ENCODE data around the gene MACF1. TPM values are rescaled to one million over a fixed set of nuclear protein-coding genes. Genes with fewer than 3 reads are reported as not detected.
"Not testable (repeated sequence)": the region's sequence is repeated elsewhere in the genome, so short reads cannot be mapped to it uniquely, and the experiment has no call there.

Gene MACF1
- polyA plus RNA-seq, 1 donor, result 99.5 TPM

DNA sequence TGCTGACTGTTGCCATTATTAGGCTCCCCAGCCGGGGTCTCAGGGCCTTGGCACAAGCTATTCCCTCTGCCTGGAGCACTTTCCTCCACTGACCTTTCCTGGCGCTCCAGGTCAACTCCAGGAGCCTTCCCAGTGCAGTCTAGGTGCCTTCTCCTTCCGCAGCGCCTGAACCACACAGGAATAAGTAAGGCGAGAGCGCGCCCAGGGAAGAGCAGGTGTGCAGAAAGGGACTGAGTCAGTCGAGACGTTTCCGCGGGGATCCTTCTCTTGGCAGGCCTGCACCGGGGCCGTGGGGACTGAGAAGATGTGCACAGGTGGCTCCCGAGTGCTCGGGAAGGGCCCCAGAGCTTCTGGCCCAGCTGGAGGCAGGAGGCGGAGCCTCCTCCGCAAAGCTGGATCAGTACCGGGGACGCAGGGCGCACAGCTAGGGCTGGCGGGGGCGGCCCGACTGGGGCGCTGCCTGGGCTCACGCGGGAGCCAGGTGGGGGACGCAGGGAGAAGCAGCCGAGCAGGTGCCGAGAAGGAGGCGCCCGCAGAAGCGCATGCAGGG is 286.2 kb downstream of the MACF1 start:
- H3K9me3 ChIP-seq (ENCODE audit: control insufficient read depth, low read depth, low read length), result no peaks in the 10 kb centered on the region
- H3K36me3 ChIP-seq (ENCODE audit: control insufficient read depth, insufficient read depth, low read length), result peaks cover 20% of the 10 kb centered on the region
- H3K4me1 ChIP-seq (ENCODE audit: control insufficient read depth, insufficient read depth, low read length), result peaks cover 2% of the 10 kb centered on the region
- H3K27me3 ChIP-seq (ENCODE audit: control insufficient read depth, insufficient read depth, low read length), result peaks cover 32% of the 10 kb centered on the region
- no peak overlapping the region for H3K27ac ChIP-seq (ENCODE audit: low read length)
- no peak for DNase-seq
- WGBS (ENCODE audit: insufficient coverage, low lambda C conversion rate), result no CpG with 5 or more reads among the region's 32 CpGs
- no peak overlapping the region for H3K4me3 ChIP-seq (ENCODE audit: low read length)

DNA sequence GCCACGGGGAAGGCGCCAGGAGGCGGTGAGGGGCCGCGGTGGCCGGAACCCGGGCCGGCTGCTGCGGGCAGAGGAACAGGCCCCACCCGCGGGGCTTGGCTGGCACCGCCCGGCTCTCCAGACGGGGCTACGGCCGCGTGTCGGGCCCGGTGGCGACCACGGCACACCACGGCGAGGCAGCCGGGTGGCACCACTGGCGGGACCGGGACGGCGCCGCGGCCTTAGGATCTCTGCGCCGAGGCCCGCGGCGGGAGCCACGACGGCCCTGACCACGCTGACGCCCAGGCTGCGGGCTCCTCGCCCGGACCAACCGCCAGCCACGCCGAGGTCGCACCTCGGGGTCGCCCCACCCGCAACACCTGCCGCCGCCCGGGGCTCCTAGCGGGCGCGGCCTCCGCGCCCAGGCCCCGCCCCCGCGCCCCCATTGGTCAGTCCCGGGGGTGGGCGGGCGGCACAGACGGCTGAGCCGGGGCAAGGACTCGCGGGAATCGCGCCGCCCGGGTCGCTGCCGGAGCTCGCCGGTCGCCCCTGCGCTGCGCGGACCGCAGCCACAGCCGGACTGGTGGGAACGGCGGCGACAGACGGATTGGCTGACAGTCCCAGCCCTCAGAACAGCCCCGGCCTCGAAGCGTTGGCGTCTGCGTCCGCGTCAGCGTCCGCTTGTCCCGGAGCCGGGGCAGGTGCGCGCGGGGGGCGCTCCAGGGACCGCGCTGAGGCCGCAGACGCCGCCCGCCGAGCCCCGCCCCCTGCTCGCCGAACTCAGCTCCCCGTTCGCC is 286.8 kb downstream of the MACF1 start, which contains the start of gene BMP8A:
Gene BMP8A, plus strand, starts transcription at position 491 of the 776 bp plus-strand sequence. CDS start 356 bp downstream, outside the sequence.
- WGBS (ENCODE audit: insufficient coverage, low lambda C conversion rate), result no CpG with 5 or more reads among the region's 112 CpGs
- H3K9me3 ChIP-seq (ENCODE audit: control insufficient read depth, low read depth, low read length), result no peaks in the 10 kb centered on the region
- no peak within 1 kb of the TSS for H3K4me3 ChIP-seq (ENCODE audit: low read length)
- H3K4me1 ChIP-seq (ENCODE audit: control insufficient read depth, insufficient read depth, low read length), result peaks cover 2% of the 10 kb centered on the region
- peak in 1 of 2 donors; percentile 75 for DNase-seq
- H3K27me3 ChIP-seq (ENCODE audit: control insufficient read depth, insufficient read depth, low read length), result peaks cover 32% of the 10 kb centered on the region
- peaks cover 14% of the 10 kb centered on the region for H3K36me3 ChIP-seq (ENCODE audit: control insufficient read depth, insufficient read depth, low read length)
- no peak within 1 kb of the TSS for H3K27ac ChIP-seq (ENCODE audit: low read length)

DNA sequence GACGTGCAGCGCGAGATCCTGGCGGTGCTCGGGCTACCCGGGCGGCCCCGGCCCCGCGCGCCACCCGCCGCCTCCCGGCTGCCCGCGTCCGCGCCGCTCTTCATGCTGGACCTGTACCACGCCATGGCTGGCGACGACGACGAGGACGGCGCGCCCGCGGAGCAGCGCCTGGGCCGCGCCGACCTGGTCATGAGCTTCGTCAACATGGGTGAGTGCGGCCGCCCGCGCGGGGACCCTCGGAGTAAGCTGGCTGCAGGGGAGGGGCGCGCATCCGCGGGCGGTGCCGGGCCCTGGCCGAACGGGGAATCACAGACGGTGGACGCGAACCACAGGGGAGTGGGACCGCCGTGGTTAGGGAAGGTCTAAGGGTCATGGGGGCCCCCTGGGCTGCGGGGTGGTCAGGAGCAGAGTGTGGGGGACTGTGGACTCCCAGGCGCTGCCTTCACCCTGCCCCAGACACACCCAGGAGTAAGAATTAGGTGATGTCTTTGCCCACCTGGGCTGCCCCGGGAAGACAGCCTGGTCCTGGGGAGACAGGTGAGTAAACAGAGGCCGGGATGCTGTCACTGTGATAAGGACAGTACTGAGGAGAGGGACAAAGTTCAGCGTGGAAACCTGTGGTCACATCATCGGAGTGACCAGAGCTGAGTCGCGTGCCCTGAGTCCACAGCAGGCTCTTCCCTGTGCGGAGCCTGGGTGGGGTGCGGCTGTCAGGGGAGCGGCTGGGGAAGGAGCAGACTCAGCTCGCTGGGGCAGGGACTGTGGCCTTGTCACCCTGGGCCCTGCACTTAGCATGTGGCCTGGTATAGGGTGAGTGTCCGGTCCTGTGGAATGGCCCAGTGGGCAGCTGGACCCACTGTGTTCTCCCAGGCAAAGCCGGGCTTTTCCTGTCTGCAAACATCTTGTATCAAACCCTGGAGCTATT is 287.9 kb downstream of the MACF1 start:
- WGBS (ENCODE audit: insufficient coverage, low lambda C conversion rate), result no CpG with 5 or more reads among the region's 67 CpGs
- H3K9me3 ChIP-seq (ENCODE audit: control insufficient read depth, low read depth, low read length); H3K36me3 ChIP-seq (ENCODE audit: control insufficient read depth, insufficient read depth, low read length); H3K4me1 ChIP-seq (ENCODE audit: control insufficient read depth, insufficient read depth, low read length); H3K4me3 ChIP-seq (ENCODE audit: low read length); H3K27ac ChIP-seq (ENCODE audit: low read length): not testable (repeated sequence)
- H3K27me3 ChIP-seq (ENCODE audit: control insufficient read depth, insufficient read depth, low read length), result peaks cover 32% of the 10 kb centered on the region
- peak in 1 of 2 donors; percentile 14 for DNase-seq

- not testable (repeated sequence) for H3K4me1 ChIP-seq (ENCODE audit: control insufficient read depth, insufficient read depth, low read length); H3K36me3 ChIP-seq (ENCODE audit: control insufficient read depth, insufficient read depth, low read length); H3K4me3 ChIP-seq (ENCODE audit: low read length); H3K9me3 ChIP-seq (ENCODE audit: control insufficient read depth, low read depth, low read length); H3K27ac ChIP-seq (ENCODE audit: low read length); DNase-seq
- no CpG with 5 or more reads among the region's 13 CpGs for WGBS (ENCODE audit: insufficient coverage, low lambda C conversion rate)
- peaks cover 32% of the 10 kb centered on the region for H3K27me3 ChIP-seq (ENCODE audit: control insufficient read depth, insufficient read depth, low read length)
Measured at GRCh38 chr1:39493043-39493810, 288.7 kb downstream of the MACF1 start.

- Histone ChIP-seq H3K36me3 (ENCODE audit: control insufficient read depth, insufficient read depth, low read length) (no peaks in the 10 kb centered on the region), H3K27me3 (ENCODE audit: control insufficient read depth, insufficient read depth, low read length) (peaks cover 31% of the 10 kb centered on the region), H3K4me3 (ENCODE audit: low read length) (no peak overlapping the region), H3K27ac (ENCODE audit: low read length) (no peak overlapping the region), H3K9me3 (ENCODE audit: control insufficient read depth, low read depth, low read length) (no peaks in the 10 kb centered on the region), H3K4me1 (ENCODE audit: control insufficient read depth, insufficient read depth, low read length) (peaks cover 2% of the 10 kb centered on the region)
- DNase-seq, result no peak
- no CpG with 5 or more reads among the region's 14 CpGs for whole genome bisulfite sequencing (ENCODE audit: insufficient coverage, low lambda C conversion rate)
Measured at GRCh38 chr1:39494671-39495410, 290.3 kb downstream of the MACF1 start.

DNA sequence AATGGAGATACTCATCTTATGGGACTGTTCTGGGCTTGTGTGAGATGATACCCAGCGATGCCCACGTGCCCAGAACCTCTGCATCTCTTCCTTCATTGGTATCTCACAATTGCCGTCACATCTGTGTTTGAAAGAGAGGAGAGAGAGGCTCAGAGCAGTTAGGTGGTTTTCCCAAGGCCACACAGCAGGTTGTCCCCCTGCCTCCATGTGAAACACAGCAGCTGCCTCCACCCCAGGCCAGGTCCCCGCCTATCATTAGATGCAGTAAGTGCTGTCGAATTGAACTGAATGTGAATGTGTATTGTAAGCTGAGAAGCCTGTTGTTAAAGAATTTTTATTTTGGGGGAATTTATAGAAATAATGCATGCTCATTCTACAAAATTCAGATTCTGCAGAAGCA is 292.0 kb downstream of the MACF1 start:
- not testable (repeated sequence) for H3K9me3 ChIP-seq (ENCODE audit: control insufficient read depth, low read depth, low read length); H3K4me3 ChIP-seq (ENCODE audit: low read length); H3K4me1 ChIP-seq (ENCODE audit: control insufficient read depth, insufficient read depth, low read length); H3K36me3 ChIP-seq (ENCODE audit: control insufficient read depth, insufficient read depth, low read length); DNase-seq; H3K27ac ChIP-seq (ENCODE audit: low read length)
- no CpG with 5 or more reads among the region's 5 CpGs for WGBS (ENCODE audit: insufficient coverage, low lambda C conversion rate)
- peaks cover 19% of the 10 kb centered on the region for H3K27me3 ChIP-seq (ENCODE audit: control insufficient read depth, insufficient read depth, low read length)

GRCh38 chr1:39497585-39497984 is 293.1 kb downstream of the MACF1 start:
- no peaks in the 10 kb centered on the region for H3K36me3 ChIP-seq (ENCODE audit: control insufficient read depth, insufficient read depth, low read length)
- H3K27ac ChIP-seq (ENCODE audit: low read length), result no peak overlapping the region
- DNase-seq, result no peak
- peaks cover 15% of the 10 kb centered on the region for H3K27me3 ChIP-seq (ENCODE audit: control insufficient read depth, insufficient read depth, low read length)
- no peak overlapping the region for H3K4me3 ChIP-seq (ENCODE audit: low read length)
- WGBS (ENCODE audit: insufficient coverage, low lambda C conversion rate), result no CpG with 5 or more reads among the region's 5 CpGs
- no peaks in the 10 kb centered on the region for H3K9me3 ChIP-seq (ENCODE audit: control insufficient read depth, low read depth, low read length)
- H3K4me1 ChIP-seq (ENCODE audit: control insufficient read depth, insufficient read depth, low read length), result no peaks in the 10 kb centered on the region

GRCh38 chr1:39498096-39498710 is 293.7 kb downstream of the MACF1 start:
- H3K9me3 ChIP-seq (ENCODE audit: control insufficient read depth, low read depth, low read length); H3K4me3 ChIP-seq (ENCODE audit: low read length); DNase-seq; H3K27ac ChIP-seq (ENCODE audit: low read length); H3K4me1 ChIP-seq (ENCODE audit: control insufficient read depth, insufficient read depth, low read length); H3K27me3 ChIP-seq (ENCODE audit: control insufficient read depth, insufficient read depth, low read length); H3K36me3 ChIP-seq (ENCODE audit: control insufficient read depth, insufficient read depth, low read length): not testable (repeated sequence)
- WGBS (ENCODE audit: insufficient coverage, low lambda C conversion rate), result no CpG with 5 or more reads among the region's 9 CpGs

DNA sequence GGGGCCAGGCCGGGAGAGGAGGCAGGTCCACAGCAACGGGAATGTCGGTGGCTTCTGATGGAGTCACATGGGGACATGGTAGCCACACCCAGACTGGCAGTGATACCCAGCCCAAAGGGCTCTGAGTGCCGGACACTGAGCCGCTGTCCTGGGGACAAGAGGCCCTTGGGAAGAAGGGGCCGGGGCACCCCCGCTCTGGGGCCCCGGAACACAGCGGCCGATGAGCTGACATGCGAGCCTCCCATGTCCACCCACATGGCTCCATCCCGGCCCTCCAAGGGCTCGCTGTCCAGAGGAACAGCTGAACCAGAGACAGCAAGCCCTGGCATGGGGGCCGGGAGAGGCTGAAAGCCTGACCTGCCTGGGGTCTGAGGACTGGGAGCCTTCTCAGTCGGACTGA is 294.3 kb downstream of the MACF1 start:
- no CpG with 5 or more reads among the region's 15 CpGs for WGBS (ENCODE audit: insufficient coverage, low lambda C conversion rate)
- DNase-seq; H3K36me3 ChIP-seq (ENCODE audit: control insufficient read depth, insufficient read depth, low read length); H3K27ac ChIP-seq (ENCODE audit: low read length); H3K4me3 ChIP-seq (ENCODE audit: low read length); H3K27me3 ChIP-seq (ENCODE audit: control insufficient read depth, insufficient read depth, low read length); H3K4me1 ChIP-seq (ENCODE audit: control insufficient read depth, insufficient read depth, low read length); H3K9me3 ChIP-seq (ENCODE audit: control insufficient read depth, low read depth, low read length): not testable (repeated sequence)
